HG03442 (cell line): Measurements from ENCODE around the gene STRIP1.
A peak's percentile ranks its signal among the peaks of the same experiment; 100 is the strongest.
"Not testable (repeated sequence)": the region's sequence is repeated elsewhere in the genome, so short reads cannot be mapped to it uniquely, and the experiment has no call there.

Source experiments
- ATAC-seq: cut with Tn5 transposase; IDR thresholded peaks from one replicate; pipeline ENCODE4 v1.9.1; 2021; ENCODE audit warnings: mild to moderate bottlenecking, moderate library complexity; ENCODE audit not compliant: unreplicated experiment

The STRIP1 gene

DNA sequence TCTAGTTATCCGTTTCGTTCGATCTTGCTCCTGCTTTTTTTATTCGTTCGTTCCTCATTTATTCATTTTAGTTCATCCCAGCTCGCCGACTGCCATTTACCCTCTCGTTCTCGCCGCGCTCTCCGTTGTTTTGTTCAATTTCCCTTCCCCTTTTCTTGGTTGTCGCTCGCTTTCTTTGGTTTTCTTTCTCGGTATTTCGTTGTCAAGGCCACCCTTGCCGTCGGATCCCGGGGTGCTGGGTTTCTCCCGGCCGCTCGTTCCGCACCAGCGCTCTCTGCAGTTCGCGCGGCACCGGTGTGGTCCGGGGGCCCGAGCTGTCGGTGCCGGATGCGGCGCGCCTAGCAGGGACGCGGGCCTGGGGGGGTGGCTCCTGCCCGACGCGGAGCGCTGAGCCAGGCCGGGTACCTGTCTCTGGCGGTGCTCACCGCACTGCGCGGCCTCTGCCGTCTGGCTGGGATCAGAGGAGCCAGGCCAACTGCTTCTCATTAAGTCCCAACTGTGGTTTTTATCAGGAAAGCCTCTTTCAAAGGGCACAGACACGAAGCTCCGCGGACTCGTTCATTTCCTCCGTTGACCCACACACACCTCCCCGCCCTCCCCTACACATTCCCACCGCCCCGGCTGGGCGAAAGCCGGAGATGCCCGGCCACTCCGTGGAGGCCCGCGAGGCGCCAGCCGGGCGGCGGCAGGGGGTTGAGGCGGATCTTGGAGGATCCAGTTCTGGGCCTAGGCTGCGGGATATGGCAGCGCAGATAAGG lies 34.4 kb downstream of the STRIP1 start:
- no peak for ATAC-seq

- ATAC-seq: no peak
Observed at GRCh38 chr1:110069404-110070281, 35.2 kb downstream of the STRIP1 start.

DNA sequence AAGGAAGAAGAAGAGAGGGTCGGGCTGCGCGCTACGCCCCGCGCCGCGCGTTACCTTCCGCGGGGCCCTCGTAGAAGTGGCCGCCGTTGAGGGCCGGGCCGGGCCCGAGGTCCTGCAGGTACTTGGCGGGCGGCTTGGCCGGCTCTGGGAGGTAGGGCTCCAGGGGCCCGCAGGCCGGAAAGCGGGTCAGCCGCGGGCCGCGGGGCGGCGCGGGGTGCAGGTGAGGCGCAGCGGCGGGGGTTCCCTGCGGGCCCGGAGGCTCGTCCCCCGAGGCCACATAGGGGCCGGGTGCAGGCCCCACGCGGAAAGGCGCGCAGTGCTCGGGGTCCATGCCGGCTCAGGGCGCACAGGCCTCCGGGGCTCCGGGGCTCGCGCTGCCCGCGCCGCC lies 35.9 kb downstream of the STRIP1 start:
- no peak for ATAC-seq

- ATAC-seq: no peak
Observed at GRCh38 chr1:110070671-110071242, 36.3 kb downstream of the STRIP1 start, which contains the start of gene ALX3. ALX3 (minus strand) TSS chr1:110070672; CDS start chr1:110070612, 60 bp downstream.

DNA sequence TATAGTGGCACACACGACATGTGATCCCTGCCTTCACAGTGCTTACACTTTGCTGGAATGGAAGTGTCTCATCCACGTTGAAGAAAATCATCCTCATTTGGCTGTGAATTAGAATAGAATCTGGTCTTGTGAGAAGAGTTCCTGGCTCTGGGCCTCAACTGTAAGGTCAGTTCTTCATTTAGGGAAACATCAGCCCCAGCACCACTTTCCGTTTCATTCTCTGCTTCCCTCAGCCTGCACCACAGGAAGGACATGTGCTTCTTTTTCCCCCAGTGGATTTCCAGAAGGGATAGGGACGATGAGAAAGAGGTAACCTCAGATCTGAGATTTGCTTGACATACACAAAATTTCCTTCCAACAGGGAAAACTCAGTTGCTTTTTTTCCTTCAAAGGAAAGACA lies 39.7 kb downstream of the STRIP1 start:
- no peak for ATAC-seq

GRCh38 chr1:110076789-110077500 lies 42.5 kb downstream of the STRIP1 start:
- ATAC-seq: no peak

- ATAC-seq: not testable (repeated sequence)
Observed at GRCh38 chr1:110079995-110080394, 45.6 kb downstream of the STRIP1 start.

DNA sequence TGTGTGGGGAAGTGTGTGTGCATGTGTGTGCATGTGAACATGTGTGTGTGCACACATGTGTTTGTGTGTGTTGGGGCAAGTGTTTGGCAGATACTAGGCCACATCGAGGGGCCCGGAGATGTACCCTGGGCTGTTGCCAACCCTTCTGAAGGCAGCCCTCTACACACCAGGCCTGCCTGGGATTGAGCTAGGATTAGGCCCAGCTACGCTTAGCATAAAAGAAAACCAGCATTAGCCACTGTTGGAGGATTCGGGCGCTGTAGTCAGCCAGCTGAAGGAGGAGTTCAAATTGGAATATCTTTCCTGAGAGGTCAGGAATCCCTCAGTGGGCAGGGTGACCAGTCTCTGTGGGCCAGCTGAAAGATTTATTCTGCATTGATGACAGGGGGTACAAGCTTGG lies 46.6 kb downstream of the STRIP1 start:
- ATAC-seq: no peak

DNA sequence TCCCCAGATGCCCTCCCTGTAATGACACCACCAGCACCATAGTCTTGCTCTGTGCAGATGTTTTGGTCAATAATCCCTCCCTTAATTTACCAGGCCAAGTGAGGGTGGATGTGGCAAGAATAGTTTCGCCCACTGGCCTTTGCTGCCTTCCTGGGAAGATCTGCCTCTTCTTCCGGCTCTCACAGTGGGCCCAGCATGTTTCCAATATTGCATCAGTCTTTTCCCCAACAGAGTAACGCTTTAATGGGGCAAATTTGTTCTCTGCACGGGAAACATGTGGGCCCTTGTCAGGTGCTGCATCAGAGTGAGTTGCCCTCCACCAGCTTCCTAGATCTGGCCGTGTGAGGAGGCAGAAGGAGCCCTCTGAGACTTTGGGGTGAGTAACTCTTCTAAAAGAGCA lies 48.1 kb downstream of the STRIP1 start:
- no peak for ATAC-seq

- no peak for ATAC-seq
Observed at GRCh38 chr1:110083061-110083865, 48.8 kb downstream of the STRIP1 start.

DNA sequence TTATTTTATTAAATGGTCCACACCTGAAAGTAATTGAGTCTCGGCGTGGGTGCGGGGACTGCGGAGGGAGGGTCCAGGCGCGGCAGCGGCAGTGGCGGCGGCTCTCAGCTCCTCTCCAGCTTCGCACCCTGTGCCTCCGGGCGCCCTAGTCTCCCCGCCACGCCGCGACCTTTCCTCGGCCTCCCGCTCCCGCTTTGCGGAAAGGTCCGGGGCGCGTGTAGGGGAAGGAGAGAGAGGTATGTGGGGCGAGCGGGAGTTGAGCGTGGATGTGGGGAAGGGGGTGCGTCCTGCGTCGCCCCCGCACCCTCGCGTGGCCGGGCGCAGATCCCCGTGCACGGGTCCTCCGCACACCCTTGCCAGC lies 49.4 kb downstream of the STRIP1 start:
- ATAC-seq: no peak

DNA sequence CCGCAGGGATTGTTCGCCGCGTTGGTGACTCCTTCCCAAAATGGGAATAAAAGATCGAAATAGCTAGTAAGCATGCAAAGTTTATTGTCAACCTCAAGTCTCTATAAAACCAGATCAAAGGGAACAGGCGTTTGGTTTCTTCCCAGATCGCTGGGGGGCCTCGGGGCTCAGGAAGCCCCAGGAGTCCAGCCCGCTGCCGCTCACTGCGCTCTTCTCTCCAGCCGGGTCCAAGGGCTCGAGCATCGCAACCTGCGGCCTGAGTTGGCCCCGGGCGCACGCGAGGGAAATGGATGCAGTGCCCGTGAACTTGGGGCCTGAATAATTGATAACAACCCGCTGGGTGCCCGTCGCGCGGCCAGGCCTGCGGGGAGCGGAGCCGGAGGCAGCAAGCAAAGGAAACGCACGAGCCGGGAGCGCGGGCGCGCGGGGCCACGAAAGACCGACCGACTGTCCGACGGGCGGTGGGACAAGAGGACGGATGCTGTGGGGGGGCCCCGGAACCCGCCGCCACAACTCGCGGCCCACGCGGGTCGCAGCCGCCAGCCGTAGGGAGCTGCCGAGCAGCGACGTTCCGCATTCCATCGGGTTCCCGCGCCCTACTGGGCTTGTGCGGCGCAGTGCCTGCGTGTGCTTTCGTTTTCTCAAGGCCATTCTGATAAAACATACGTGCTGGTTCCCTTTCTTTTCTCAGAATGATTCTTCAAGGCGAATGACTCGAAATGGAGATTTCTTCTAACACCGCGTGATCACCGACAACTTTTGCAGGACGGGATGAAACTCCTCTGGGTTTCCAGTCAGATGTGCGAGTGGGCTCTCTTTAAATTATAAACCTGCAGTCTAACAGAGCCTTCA lies 50.0 kb downstream of the STRIP1 start:
- ATAC-seq: no peak

DNA sequence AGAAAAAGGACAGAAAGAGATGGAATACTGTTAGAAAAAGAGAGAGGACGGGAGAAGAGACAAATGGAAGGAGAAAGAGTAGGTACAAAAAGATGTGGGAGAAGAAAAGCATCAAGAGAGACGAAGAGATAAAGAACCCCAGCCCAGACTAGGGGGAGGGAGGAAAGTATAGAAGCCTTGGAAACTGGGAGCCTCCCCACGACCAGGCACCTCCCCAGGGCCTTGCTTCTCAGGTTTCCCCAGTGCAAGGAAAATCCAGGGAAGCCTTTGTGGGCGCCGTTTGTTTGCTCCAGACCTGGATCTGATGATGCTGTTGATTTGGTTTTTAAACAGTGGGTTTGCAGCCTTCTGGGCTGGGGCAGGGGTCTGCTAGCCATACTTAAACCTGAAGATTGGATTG lies 51.2 kb downstream of the STRIP1 start:
- no peak for ATAC-seq

GRCh38 chr1:110086961-110087360 lies 52.5 kb downstream of the STRIP1 start:
- no peak for ATAC-seq

DNA sequence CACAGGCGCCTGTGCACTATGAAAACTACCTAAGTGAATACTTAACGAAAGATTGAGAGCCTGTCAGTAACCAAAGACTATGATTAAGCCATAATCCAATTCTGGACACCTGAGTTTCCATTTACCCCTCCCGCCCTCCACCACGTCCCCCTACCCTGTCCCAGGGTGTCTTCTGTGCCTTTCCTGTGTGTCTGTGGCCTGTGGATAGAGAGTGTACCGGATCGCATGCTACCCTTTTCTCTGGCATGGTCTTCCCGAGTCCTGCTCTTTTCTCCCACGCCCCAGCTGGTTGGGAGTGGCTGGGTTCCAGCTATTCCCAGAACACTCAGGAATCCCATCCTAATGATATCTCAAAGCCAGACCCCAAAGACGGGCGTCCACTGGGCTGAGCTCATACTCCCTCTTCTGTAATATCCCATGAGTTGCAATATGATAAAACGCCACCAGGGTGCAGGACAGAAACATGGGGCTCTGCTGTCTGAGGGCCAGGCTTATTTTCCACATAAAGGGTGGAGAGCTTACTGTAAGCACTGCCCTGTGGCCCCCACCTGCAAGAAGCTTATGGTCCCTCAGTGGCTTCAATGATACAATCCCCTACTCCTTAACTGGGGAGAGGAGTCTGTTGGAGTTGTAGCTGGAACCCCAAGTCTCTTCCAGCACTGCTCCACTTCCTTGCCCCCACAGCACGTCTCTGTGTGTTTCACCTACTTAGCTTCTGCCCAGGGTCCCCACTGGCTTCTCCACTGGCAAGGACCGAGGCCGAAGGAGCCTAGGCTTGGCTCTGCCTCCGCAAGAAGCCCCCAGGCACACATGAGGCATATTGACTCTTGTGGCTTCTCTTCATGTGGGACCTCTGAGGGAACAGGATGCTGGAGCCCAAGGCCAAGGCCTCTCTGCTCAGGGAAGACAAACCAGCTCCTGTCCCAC lies 53.7 kb downstream of the STRIP1 start:
- peak; percentile 63 for ATAC-seq

GRCh38 chr1:110088739-110089316 lies 54.4 kb downstream of the STRIP1 start:
- no peak for ATAC-seq

DNA sequence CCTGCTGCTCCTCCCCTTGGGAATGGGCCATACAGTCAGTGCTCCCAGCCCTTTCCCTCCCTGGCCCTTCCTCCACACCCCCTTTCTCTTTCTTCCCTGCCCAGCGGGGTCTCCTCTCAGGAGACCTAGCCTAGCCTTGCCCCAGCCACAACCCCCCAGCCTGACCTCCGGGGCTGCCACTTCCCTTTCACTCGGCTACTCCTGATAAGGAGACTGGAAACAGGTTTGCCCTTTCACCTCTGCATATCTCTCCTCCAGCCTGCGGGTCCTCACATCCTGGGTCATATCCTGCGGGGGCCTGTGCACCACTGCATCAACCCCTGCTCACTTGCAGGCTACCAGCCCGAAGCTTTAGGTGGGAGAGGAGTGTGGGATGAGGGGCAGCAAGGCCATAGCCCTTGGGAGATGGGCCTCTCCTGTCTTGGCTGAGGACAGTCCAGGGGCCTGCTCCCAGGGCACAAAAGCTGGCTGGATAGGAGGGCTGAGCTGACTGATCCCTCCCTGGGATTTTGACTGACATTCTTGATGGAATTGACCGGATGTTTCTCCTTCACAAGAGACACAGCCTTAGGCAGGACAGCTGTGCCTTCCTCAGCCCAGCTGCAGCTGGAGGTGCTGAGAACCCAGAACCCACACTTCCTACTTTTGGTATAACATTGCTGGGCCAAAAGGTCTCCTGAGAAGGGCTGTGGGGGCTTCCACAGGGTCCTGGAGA lies 55.3 kb downstream of the STRIP1 start:
- no peak for ATAC-seq
